SK-N-SH treated with all-trans-retinoic acid at 6 μM for 48 hours (cell line): Measurements from ENCODE around the gene ATRIP.

Source experiments
- ATAC-seq: fragments of 200-7000 bp; cut with Tn5 transposase; 3 replicates; pipeline ENCODE4 v1.9.1; 2020; ENCODE audit warnings: mild to moderate bottlenecking, moderate library complexity
- ARNTL ChIP-seq: fragments of 450-650 bp; formaldehyde crosslinking; IDR thresholded peaks from 2 replicates; pipeline ENCODE4 v1.5.0; 2020; ENCODE audit warnings: low read depth, mild to moderate bottlenecking, moderate library complexity, borderline replicate concordance
- BACH2 ChIP-seq: fragments of 250-450 bp; sonication (Bioruptor Pico); IDR thresholded peaks from 2 replicates; pipeline ENCODE4 v1.9.0; 2021; ENCODE audit warnings: mild to moderate bottlenecking, borderline replicate concordance
- CSDC2 ChIP-seq: fragments of 250-450 bp; sonication (Bioruptor Pico); IDR thresholded peaks from 2 replicates; pipeline ENCODE4 v1.5.0; 2020; ENCODE audit warnings: mild to moderate bottlenecking, moderate library complexity
- ESRRG ChIP-seq: fragments of 250-450 bp; sonication (Bioruptor Pico); IDR thresholded peaks from 2 replicates; pipeline ENCODE4 v1.6.1; 2021; ENCODE audit warnings: mild to moderate bottlenecking
- GLIS3 ChIP-seq: fragments of 250-450 bp; sonication (Bioruptor Pico); IDR thresholded peaks from 2 replicates; pipeline ENCODE4 v1.5.0; 2020; ENCODE audit warnings: mild to moderate bottlenecking, moderate library complexity
- ISL1 ChIP-seq: fragments of 250-450 bp; sonication (Bioruptor Pico); IDR thresholded peaks from 2 replicates; pipeline ENCODE4 v2.1.2; 2022; ENCODE audit warnings: mild to moderate bottlenecking, moderate library complexity
- OSR1 ChIP-seq: fragments of 250-450 bp; sonication (Bioruptor Pico); IDR thresholded peaks from 2 replicates; pipeline ENCODE4 v1.8.0; 2022; ENCODE audit warnings: moderate library complexity, mild to moderate bottlenecking, inconsistent platforms
- PPARA ChIP-seq: fragments of 250-450 bp; sonication (Bioruptor Pico); IDR thresholded peaks from 2 replicates; pipeline ENCODE4 v1.5.0; 2020; ENCODE audit warnings: mild to moderate bottlenecking, borderline replicate concordance
- RARB ChIP-seq: fragments of 250-450 bp; sonication (Bioruptor Pico); IDR thresholded peaks from 2 replicates; pipeline ENCODE4 v1.8.0; 2021; ENCODE audit warnings: mild to moderate bottlenecking, moderate library complexity
- SNAI2 ChIP-seq: fragments of 250-450 bp; sonication (Bioruptor Pico); IDR thresholded peaks from 2 replicates; pipeline ENCODE4 v1.5.0; 2020; ENCODE audit warnings: mild to moderate bottlenecking, moderate library complexity
- TCF4 ChIP-seq: fragments of 250-450 bp; sonication (Bioruptor Pico); IDR thresholded peaks from 2 replicates; pipeline ENCODE4 v1.8.0; 2021; ENCODE audit warnings: mild to moderate bottlenecking, moderate library complexity, borderline replicate concordance
- TOX ChIP-seq: fragments of 250-450 bp; sonication (Bioruptor Pico); IDR thresholded peaks from 2 replicates; pipeline ENCODE4 v1.8.0; 2021; ENCODE audit warnings: mild to moderate bottlenecking, moderate library complexity, borderline replicate concordance
- ZC3H10 ChIP-seq: fragments of 250-450 bp; sonication (Bioruptor Pico); IDR thresholded peaks from 2 replicates; pipeline ENCODE4 v1.5.1; 2021; ENCODE audit warnings: mild to moderate bottlenecking, moderate library complexity
- ZFP3 ChIP-seq: fragments of 250-450 bp; sonication (Bioruptor Pico); IDR thresholded peaks from 2 replicates; pipeline ENCODE4 v1.5.0; 2020; ENCODE audit warnings: mild to moderate bottlenecking, moderate library complexity
- ZFP30 ChIP-seq: fragments of 450-650 bp; formaldehyde crosslinking; IDR thresholded peaks from 2 replicates; pipeline ENCODE4 v1.5.0; 2022; ENCODE audit warnings: mild to moderate bottlenecking, moderate library complexity
- ZNF565 ChIP-seq: fragments of 450-650 bp; formaldehyde crosslinking; conservative IDR thresholded peaks from 2 replicates; pipeline ENCODE4 v1.5.0; 2020; ENCODE audit warnings: low read depth, mild to moderate bottlenecking, moderate library complexity
- ZNF70 ChIP-seq: fragments of 450-650 bp; formaldehyde crosslinking; IDR thresholded peaks from 2 replicates; pipeline ENCODE4 v1.5.0; 2020; ENCODE audit warnings: mild to moderate bottlenecking, moderate library complexity
- ZNF8 ChIP-seq: fragments of 450-650 bp; formaldehyde crosslinking; IDR thresholded peaks from 2 replicates; pipeline ENCODE4 v1.5.0; 2020; ENCODE audit warnings: mild to moderate bottlenecking, moderate library complexity
- TF ChIP-seq, protein P1 (sequence below): fragments of 250-450 bp; sonication (Bioruptor Pico); IDR thresholded peaks from 2 replicates; pipeline ENCODE4 v1.8.0; 2021; ENCODE audit warnings: low read depth, mild to moderate bottlenecking, moderate library complexity, borderline replicate concordance
- TF ChIP-seq, protein P2 (sequence below): fragments of 250-450 bp; sonication (Bioruptor Pico); IDR thresholded peaks from 2 replicates; pipeline ENCODE4 v1.5.1; 2020; ENCODE audit warnings: low read depth, mild to moderate bottlenecking, moderate library complexity
- TF ChIP-seq, protein P3 (sequence below): fragments of 250-450 bp; sonication (Bioruptor Pico); IDR thresholded peaks from 2 replicates; pipeline ENCODE4 v1.8.0; 2020; ENCODE audit warnings: mild to moderate bottlenecking, moderate library complexity, borderline replicate concordance
- TF ChIP-seq, protein P4 (sequence below): fragments of 250-450 bp; sonication (Bioruptor Pico); IDR thresholded peaks from 2 replicates; pipeline ENCODE4 v1.5.1; 2021; ENCODE audit warnings: mild to moderate bottlenecking, moderate library complexity

Gene ATRIP

DNA sequence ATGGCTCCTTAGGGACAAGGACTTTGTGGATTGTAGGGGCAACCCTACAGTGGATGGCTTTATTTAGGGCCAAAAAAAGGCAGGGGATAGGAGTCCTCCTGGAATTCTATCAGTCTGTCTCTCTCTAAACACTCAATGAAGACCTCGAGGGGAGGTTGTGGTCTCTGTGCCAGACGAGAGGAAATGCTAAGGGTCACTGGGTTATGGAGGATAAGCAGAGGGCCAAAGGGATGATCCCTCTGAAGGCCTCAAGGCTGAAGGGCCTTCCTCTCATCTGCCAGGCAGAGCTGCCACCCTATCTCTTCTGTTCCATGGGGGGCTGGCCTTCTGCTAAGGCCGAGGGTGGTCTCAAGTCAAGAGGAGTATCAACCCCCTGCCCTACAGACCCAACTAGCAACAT, 43.6 kb upstream of the ATRIP start:
- no peak for TF ChIP-seq ZC3H10 (CRISPR knock-in tag)
- no peak for TF ChIP-seq TOX (CRISPR knock-in tag)
- no peak for TF ChIP-seq SNAI2 (CRISPR knock-in tag)
- no peak for TF ChIP-seq OSR1
- TF ChIP-seq ISL1, result no peak
- TF ChIP-seq ARNTL (CRISPR knock-in tag), result no peak
- no peak for TF ChIP-seq PPARA (CRISPR knock-in tag)
- TF ChIP-seq BACH2, result no peak
- no peak for TF ChIP-seq ESRRG (CRISPR knock-in tag)
- no peak for TF ChIP-seq ZFP30
- TF ChIP-seq RARB (CRISPR knock-in tag), result no peak
- TF ChIP-seq CSDC2, result no peak
- no peak for TF ChIP-seq ZFP3
- no peak for TF ChIP-seq ZNF70 (CRISPR knock-in tag)
- TF ChIP-seq, protein P1, sequence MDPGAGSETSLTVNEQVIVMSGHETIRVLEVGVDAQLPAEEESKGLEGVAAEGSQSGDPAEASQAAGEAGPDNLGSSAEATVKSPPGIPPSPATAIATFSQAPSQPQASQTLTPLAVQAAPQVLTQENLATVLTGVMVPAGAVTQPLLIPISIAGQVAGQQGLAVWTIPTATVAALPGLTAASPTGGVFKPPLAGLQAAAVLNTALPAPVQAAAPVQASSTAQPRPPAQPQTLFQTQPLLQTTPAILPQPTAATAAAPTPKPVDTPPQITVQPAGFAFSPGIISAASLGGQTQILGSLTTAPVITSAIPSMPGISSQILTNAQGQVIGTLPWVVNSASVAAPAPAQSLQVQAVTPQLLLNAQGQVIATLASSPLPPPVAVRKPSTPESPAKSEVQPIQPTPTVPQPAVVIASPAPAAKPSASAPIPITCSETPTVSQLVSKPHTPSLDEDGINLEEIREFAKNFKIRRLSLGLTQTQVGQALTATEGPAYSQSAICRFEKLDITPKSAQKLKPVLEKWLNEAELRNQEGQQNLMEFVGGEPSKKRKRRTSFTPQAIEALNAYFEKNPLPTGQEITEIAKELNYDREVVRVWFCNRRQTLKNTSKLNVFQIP, result no peak
- TF ChIP-seq TCF4 (CRISPR knock-in tag), result no peak
- ATAC-seq, result no peak

DNA sequence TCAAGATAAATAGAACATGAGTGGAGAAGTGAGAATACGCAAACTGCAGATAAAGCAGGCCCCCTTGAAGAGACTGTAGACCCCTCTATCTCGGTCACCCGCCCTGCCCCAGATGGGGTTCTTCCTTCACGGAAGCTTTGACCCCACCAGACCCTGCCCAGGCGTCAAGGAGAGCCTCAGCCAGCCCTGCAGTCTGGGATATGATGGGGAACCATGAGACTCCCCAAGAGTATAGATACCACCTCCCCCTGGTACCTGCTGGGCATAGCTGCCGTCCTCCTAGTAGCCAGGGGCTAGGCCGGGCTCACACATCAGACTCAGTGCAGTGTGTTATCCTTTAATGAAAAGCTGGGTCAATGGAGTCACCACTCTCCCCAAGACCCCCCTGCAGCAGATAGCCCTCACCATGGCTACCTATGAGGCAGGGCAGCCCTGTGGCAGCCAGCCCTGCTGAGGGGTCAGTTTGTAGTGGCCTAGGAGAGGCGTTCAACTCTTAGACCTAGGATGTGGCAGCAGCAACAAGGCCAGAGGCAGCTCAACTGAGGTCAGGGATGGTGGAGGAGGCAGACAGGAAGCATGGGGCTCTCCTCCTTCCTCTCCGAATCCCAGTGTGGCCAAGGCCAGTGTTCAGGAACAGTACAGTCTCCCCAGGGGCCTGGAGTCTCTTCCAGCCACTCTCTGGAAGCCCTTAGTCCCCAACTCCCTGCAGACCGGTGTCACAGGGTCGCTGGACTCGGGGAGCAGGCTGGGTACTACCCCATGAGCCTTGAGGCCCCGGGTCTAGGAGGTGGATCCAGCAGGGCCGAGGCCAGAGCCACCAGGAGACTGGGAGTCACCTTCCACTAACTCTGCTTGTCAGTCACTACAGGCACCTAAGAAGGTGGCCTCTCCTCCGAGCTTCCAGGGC, 42.8 kb upstream of the ATRIP start:
- ATAC-seq, result no peak
- TF ChIP-seq ESRRG (CRISPR knock-in tag) (no peak), TOX (CRISPR knock-in tag) (no peak), ARNTL (CRISPR knock-in tag) (no peak)

DNA sequence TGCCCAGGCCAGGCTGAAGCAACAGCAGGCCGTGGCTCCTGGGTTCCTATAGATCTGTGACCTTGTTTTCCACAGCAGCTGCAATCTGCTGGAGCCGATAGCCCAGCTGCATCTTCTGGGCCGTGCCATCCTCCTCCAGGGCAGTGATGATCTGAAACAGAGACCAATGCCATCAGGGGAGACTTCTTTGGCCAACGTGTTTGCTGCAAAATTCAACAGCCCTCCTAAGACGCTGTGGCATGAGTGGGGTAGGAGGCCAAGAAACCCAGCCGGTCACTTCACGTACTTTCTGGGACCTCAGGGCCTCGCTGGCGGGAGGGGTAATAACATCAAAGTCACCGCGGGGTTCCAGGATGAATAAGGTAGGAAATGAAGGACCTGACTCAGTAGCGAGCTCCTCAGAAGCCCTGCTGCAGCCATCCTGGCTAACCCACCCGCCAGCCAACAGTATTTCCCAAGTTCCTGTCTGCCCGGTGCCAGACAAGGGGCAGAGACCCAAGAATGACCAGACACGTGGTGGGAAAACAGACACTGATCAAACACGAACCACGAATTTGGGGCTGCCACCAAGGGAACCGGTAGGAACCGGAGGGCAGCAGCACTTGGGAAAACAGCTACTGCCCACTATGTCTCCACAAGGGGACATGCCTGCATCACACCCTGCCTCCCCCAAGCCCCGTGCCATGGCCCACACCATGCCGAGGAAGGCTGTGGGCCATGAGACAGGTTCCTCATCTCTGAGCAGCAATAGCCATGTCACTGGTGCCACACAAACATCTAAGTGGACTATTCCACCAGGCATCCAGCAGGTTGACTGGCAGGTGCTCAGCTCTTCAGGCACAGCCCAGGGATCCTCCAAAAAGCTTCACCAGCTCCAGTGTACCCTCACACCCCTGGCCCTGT, 41.8 kb upstream of the ATRIP start:
- TF ChIP-seq OSR1, result no peak
- no peak for TF ChIP-seq GLIS3
- TF ChIP-seq, protein P2, sequence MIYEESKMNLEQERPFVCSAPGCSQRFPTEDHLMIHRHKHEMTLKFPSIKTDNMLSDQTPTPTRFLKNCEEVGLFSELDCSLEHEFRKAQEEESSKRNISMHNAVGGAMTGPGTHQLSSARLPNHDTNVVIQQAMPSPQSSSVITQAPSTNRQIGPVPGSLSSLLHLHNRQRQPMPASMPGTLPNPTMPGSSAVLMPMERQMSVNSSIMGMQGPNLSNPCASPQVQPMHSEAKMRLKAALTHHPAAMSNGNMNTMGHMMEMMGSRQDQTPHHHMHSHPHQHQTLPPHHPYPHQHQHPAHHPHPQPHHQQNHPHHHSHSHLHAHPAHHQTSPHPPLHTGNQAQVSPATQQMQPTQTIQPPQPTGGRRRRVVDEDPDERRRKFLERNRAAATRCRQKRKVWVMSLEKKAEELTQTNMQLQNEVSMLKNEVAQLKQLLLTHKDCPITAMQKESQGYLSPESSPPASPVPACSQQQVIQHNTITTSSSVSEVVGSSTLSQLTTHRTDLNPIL, result no peak
- no peak for TF ChIP-seq ZNF70 (CRISPR knock-in tag)
- no peak for TF ChIP-seq SNAI2 (CRISPR knock-in tag)
- TF ChIP-seq ZFP30, result no peak
- TF ChIP-seq ZNF565 (CRISPR knock-in tag), result no peak
- no peak for ATAC-seq

DNA sequence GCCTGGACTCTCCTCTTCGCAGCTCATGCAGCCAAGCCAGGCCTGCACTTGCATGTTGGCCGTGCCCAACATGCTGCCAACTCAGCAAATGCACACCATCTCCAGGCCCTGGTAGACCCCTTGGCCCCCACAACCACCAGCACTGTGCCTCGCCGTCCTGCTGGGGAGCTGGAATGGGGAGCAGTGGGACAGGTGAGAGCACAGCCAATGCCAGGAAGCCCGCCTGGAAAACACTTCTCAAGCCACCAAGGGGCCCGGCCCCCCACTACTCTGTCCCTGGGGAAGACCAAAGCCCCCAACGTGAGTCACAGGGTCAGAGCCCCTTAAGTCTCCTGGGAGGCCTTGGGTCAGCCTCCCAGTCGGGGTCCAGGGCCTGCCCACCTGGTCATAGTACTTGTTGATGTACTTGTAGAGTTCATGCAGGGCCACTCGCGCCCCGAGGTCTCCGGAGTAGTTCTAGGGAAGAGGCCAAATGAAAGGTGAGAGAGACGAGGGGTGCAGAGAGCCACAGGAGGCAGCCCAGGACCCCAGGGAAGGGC, 41.1 kb upstream of the ATRIP start:
- TF ChIP-seq TOX (CRISPR knock-in tag), result no peak
- no peak for TF ChIP-seq ZFP30
- TF ChIP-seq, protein P3, sequence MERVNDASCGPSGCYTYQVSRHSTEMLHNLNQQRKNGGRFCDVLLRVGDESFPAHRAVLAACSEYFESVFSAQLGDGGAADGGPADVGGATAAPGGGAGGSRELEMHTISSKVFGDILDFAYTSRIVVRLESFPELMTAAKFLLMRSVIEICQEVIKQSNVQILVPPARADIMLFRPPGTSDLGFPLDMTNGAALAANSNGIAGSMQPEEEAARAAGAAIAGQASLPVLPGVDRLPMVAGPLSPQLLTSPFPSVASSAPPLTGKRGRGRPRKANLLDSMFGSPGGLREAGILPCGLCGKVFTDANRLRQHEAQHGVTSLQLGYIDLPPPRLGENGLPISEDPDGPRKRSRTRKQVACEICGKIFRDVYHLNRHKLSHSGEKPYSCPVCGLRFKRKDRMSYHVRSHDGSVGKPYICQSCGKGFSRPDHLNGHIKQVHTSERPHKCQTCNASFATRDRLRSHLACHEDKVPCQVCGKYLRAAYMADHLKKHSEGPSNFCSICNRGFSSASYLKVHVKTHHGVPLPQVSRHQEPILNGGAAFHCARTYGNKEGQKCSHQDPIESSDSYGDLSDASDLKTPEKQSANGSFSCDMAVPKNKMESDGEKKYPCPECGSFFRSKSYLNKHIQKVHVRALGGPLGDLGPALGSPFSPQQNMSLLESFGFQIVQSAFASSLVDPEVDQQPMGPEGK (CRISPR knock-in tag), result no peak
- TF ChIP-seq TCF4 (CRISPR knock-in tag), result no peak
- TF ChIP-seq PPARA (CRISPR knock-in tag), result no peak
- no peak for TF ChIP-seq GLIS3
- TF ChIP-seq, protein P4, sequence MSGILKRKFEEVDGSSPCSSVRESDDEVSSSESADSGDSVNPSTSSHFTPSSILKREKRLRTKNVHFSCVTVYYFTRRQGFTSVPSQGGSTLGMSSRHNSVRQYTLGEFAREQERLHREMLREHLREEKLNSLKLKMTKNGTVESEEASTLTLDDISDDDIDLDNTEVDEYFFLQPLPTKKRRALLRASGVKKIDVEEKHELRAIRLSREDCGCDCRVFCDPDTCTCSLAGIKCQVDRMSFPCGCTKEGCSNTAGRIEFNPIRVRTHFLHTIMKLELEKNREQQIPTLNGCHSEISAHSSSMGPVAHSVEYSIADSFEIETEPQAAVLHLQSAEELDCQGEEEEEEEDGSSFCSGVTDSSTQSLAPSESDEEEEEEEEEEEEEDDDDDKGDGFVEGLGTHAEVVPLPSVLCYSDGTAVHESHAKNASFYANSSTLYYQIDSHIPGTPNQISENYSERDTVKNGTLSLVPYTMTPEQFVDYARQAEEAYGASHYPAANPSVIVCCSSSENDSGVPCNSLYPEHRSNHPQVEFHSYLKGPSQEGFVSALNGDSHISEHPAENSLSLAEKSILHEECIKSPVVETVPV (CRISPR knock-in tag), result no peak
- no peak for TF ChIP-seq BACH2
- TF ChIP-seq ZFP3, result no peak
- TF ChIP-seq ZC3H10 (CRISPR knock-in tag), result no peak
- no peak for TF ChIP-seq SNAI2 (CRISPR knock-in tag)
- TF ChIP-seq ZNF8, result no peak
- TF ChIP-seq, protein P1, result no peak
- TF ChIP-seq ZNF565 (CRISPR knock-in tag), result no peak
- TF ChIP-seq ISL1, result no peak
- no peak for TF ChIP-seq ZNF70 (CRISPR knock-in tag)
- no peak for ATAC-seq
